Measurements from ENCODE around the gene LRP1-AS.

- TF ChIP-seq USF2 (CRISPR knock-in tag; IDR thresholded peaks at IDR 0.05): no peak
- TF ChIP-seq CTCF (IDR thresholded peaks at IDR 0.05): no peak
- no peak for TF ChIP-seq MLX (CRISPR knock-in tag; IDR thresholded peaks at IDR 0.05)
- no peak for TF ChIP-seq ZNF232 (CRISPR knock-in tag; IDR thresholded peaks at IDR 0.05)
- TF ChIP-seq SP1 (CRISPR knock-in tag; conservative IDR thresholded peaks at IDR 0.05): no peak
- no peak for TF ChIP-seq PRDM15 (CRISPR knock-in tag; IDR thresholded peaks at IDR 0.05)
These were observed 30.7 kb downstream of the LRP1-AS start for GRCh38 chr12:57116580-57117281.

All from WTC11 (cell line).